Choroid plexus epithelial cell (primary cell): Measurements from ENCODE around the gene DLL4.
A peak's percentile ranks its signal among the peaks of the same experiment; 100 is the strongest.

Experiments
- DNase-seq: peaks from one replicate; pipeline ENCODE4 v3.0.0-alpha.2; 2010; ENCODE audit warnings: low read depth
- H3K4me3 ChIP-seq: 2 replicates; pipeline ENCODE4 v1.5.1; 2011; ENCODE audit warnings: low read depth, mild to moderate bottlenecking, control low read depth, low read length, moderate library complexity
- CTCF ChIP-seq: conservative IDR thresholded peaks from 2 replicates; pipeline ENCODE4 v1.5.1; 2011; ENCODE audit warnings: low read depth, mild to moderate bottlenecking, control low read depth, inconsistent platforms, low read length, moderate library complexity

DLL4 gene

DNA sequence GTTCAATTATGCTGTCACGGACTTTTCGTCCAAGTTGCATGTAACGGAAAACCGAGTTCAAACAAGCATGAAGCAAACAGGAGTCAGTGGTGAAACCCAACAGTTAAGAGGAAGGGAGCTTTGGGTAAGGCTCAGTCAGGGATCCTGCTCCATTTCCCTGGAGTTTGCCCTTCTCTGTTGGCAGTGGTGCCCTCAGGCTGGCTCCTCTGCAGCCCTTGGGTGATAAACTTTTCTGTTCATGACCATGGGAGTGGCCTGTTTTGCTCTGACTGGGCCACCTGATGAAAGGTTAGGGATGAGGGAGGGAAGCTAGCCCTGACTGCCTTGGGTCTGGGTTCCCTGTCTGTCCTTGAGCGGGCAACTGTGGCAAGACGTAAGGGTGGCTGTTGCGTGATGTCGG is 40.2 kb downstream of the DLL4 start:
- no peak for DNase-seq
- TF ChIP-seq CTCF: no peak
- no peak overlapping the region for H3K4me3 ChIP-seq

- peak; percentile 57 for DNase-seq
- no peak overlapping the region for H3K4me3 ChIP-seq
- peak; percentile 55 for TF ChIP-seq CTCF
These were observed 45.7 kb downstream of the DLL4 start for GRCh38 chr15:40974879-40975278.

DNA sequence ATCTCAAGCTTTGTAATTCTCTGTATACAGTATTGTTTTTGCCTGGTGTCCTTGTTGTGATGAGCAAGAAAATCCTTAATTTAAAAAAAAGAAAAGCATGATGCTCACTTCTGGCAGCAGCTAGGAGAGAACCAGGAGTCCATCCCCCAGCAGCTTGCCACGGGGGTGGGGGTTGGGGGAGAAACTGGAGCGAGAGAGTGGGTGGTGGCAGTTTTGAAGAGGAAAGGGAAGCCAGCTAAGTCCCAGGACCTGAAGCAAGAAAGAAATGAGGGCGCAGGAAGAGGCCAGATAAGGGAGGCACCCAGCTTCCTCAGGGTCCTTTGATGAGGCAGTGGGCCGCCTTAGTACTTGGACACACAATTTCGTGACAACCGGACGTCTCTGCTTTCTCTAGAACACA is 47.7 kb downstream of the DLL4 start:
- H3K4me3 ChIP-seq: no peak overlapping the region
- no peak for TF ChIP-seq CTCF
- no peak for DNase-seq

GRCh38 chr15:40978141-40978540 is 49.0 kb downstream of the DLL4 start:
- no peak overlapping the region for H3K4me3 ChIP-seq
- no peak for TF ChIP-seq CTCF
- DNase-seq: no peak

DNA sequence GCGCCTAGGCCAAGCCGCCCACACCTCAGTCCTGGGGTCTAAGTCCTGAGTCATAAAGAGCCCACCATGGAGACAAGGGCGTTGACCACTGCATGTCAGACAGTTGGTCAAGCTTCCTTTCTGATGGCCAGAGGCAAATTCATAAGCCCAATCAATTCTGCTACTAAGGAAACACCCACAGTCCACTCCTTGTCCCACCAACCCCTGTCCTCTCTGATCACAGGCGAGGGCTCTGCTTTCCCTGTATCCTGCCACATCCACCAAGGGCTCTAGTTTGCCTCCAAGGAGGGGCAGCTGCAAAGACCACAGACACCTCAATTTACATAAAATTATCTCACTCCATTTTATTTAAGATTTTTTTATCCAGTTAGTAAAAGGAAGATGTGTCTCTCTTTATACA is 49.4 kb downstream of the DLL4 start:
- no peak overlapping the region for H3K4me3 ChIP-seq
- no peak for TF ChIP-seq CTCF
- DNase-seq: no peak

DNA sequence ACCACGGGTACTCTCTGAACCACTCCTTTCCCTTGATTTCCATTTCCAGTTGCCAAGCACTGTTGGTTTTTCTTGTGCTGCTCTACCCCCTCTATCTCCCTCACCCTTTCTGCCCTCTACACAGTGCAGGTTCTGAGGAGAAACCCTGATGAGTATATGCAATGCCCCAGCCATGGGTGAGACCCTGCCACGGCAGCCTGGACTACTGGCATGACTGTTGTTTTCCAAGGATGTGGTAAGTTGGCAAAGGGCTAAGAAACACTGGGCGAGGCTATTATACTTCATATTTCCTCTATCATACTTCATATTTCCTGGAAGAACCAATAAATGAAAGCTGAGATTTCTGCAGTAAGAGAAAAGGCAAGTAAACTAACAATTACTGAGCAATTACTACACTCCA is 52.0 kb downstream of the DLL4 start:
- TF ChIP-seq CTCF: no peak
- H3K4me3 ChIP-seq: no peak overlapping the region
- DNase-seq: no peak

- TF ChIP-seq CTCF: no peak
- peak; percentile 62 for DNase-seq
- no peak overlapping the region for H3K4me3 ChIP-seq
These were observed 53.7 kb downstream of the DLL4 start for GRCh38 chr15:40982855-40983254.
